B cell (primary cell): Measurements from ENCODE around the gene TMED6. TPM values are rescaled to one million over a fixed set of nuclear protein-coding genes. Genes with fewer than 3 reads are reported as not detected.

Source experiments
- ATAC-seq: fragments of 200-7000 bp; cut with Tn5 transposase; one replicate; pipeline ENCODE4 v1.10.0; 2021; ENCODE audit warnings: low read depth, mild to moderate bottlenecking, moderate number of reproducible peaks, moderate library complexity
- CTCF ChIA-PET: fragments of 350-600 bp; sonication (Branson Sonifier 250); formaldehyde crosslinking; loops from one replicate; lab custom pipeline; 2021; ENCODE audit warnings: antibody characterized with exemption, inconsistent platforms; lab: Charles Lee
- POLR2A ChIA-PET: fragments of 350-600 bp; sonication (Branson Sonifier 250); formaldehyde crosslinking; loops from one replicate; lab custom pipeline; 2021; ENCODE audit warnings: antibody characterized with exemption; lab: Charles Lee
- DNase-seq: peaks from one replicate; pipeline ENCODE4 v3.0.0; 2013
- H2AFZ ChIP-seq: 2 replicates; pipeline ENCODE4 v1.6.1; 2012; ENCODE audit warnings: mild to moderate bottlenecking, low read depth, low read length; ENCODE audit not compliant: insufficient read depth, poor library complexity, severe bottlenecking
- H3K27ac ChIP-seq, 2 donors: 1 replicate in 1 of 2; 2 replicates in 1 of 2; pipeline ENCODE4 v1.5.1; 2012 to 2013; ENCODE audit warnings: low read length in 2 of 2, mild to moderate bottlenecking in 2 of 2, moderate library complexity in 1 of 2
- H3K27me3 ChIP-seq, 4 experiments: fragments of 200-600 bp in 1 of 4; sonication (generic) in 1 of 4; replicated peaks in 1 of 4; 1 replicate in 2 of 4; 2 replicates in 2 of 4; pipeline versions ENCODE4 v1.6.1 to v1.7.0; 2013 to 2016; ENCODE audit warnings: low read length in 3 of 4, mild to moderate bottlenecking in 2 of 4, mixed read lengths in 1 of 4, moderate library complexity in 1 of 4; ENCODE audit not compliant: insufficient read depth in 4 of 4, control insufficient read depth in 3 of 4; ENCODE audit errors: control extremely low read depth in 1 of 4
- H3K36me3 ChIP-seq, 2 experiments: replicated peaks in 1 of 2; 1 replicate in 1 of 2; 2 replicates in 1 of 2; pipeline versions ENCODE4 v1.6.1 to v1.7.1; 2013; ENCODE audit warnings: low read length in 1 of 2; ENCODE audit not compliant: insufficient read depth in 2 of 2, control insufficient read depth in 1 of 2; ENCODE audit errors: control extremely low read depth in 1 of 2, extremely low read depth in 1 of 2
- H3K4me1 ChIP-seq, 2 donors: fragments of 200-600 bp in 1 of 2; sonication (generic) in 1 of 2; 1 replicate in 1 of 2; 2 replicates in 1 of 2; pipeline versions ENCODE4 v1.5.1 to v1.6.1; 2013 to 2017; ENCODE audit warnings: low read length in 2 of 2; ENCODE audit not compliant: control insufficient read depth in 2 of 2, insufficient read depth in 2 of 2
- H3K4me2 ChIP-seq: replicated peaks from 2 replicates; pipeline ENCODE3; 2012; ENCODE audit warnings: mild to moderate bottlenecking, low read depth, low read length; ENCODE audit not compliant: poor library complexity, severe bottlenecking
- H3K4me3 ChIP-seq, 5 experiments: fragments of 200-600 bp in 1 of 5; sonication (generic) in 1 of 5; 1 replicate in 3 of 5; 2 replicates in 2 of 5; pipeline versions ENCODE4 v1.5.1 to v1.7.0; 2011 to 2016; ENCODE audit warnings: low read length in 4 of 5, mild to moderate bottlenecking in 4 of 5, low read depth in 2 of 5, control low read depth in 1 of 5, moderate library complexity in 1 of 5; ENCODE audit not compliant: insufficient read depth in 1 of 5; ENCODE audit errors: control extremely low read depth in 1 of 5, extremely low read depth in 1 of 5
- H3K79me2 ChIP-seq: fragments of 200-600 bp; sonication (generic); one replicate; pipeline ENCODE4 v1.6.0; 2016; ENCODE audit warnings: low read length; ENCODE audit not compliant: control insufficient read depth, insufficient read depth
- H3K9ac ChIP-seq: fragments of 200-600 bp; sonication (generic); 2 replicates; pipeline ENCODE4 v1.6.1; 2017; ENCODE audit warnings: mild to moderate bottlenecking, low read length, moderate library complexity
- H3K9me3 ChIP-seq, 3 donors: one replicate each; pipeline versions ENCODE4 v1.6.1 to v1.7.1; 2013; ENCODE audit warnings: low read length in 2 of 3; ENCODE audit not compliant: control insufficient read depth in 2 of 3, insufficient read depth in 1 of 3; ENCODE audit errors: control extremely low read depth in 1 of 3
- H4K20me1 ChIP-seq: 2 replicates; pipeline ENCODE4 v1.6.0; 2012; ENCODE audit warnings: mild to moderate bottlenecking, low read length; ENCODE audit not compliant: insufficient read depth, control insufficient read depth, poor library complexity, severe bottlenecking
- H3K27ac Mint-ChIP-seq: one replicate; pipeline ENCODE4 v1.8.0; 2021; ENCODE audit warnings: mixed read lengths
- H3K27me3 Mint-ChIP-seq: one replicate; pipeline ENCODE4 v1.8.0; 2021; ENCODE audit warnings: mixed read lengths
- H3K4me1 Mint-ChIP-seq: one replicate; pipeline ENCODE4 v1.8.0; 2021; ENCODE audit warnings: mixed read lengths
- H3K4me3 Mint-ChIP-seq: one replicate; pipeline ENCODE4 v1.8.0; 2021; ENCODE audit warnings: mixed read lengths
- H3K9me3 Mint-ChIP-seq: one replicate; pipeline ENCODE4 v1.8.0; 2022; ENCODE audit warnings: mixed read lengths; ENCODE audit not compliant: insufficient read depth
- CTCF ChIP-seq: fragments of 200-600 bp; IDR thresholded peaks from one replicate; pipeline ENCODE4 v1.8.0; 2022; ENCODE audit warnings: antibody characterized with exemption, mild to moderate bottlenecking
- EZH2 ChIP-seq: IDR thresholded peaks from 2 replicates; pipeline ENCODE4 v1.6.1; 2012; ENCODE audit warnings: borderline replicate concordance, low read depth, mild to moderate bottlenecking, moderate library complexity, low read length; ENCODE audit not compliant: insufficient read depth, poor library complexity, severe bottlenecking
- WGBS: methylation state at CpG from one replicate; pipeline ENCODE4 v1.1.5; 2013; ENCODE audit warnings: missing lambda C conversion rate; ENCODE audit not compliant: insufficient coverage; 5-methylcytosine and 5-hydroxymethylcytosine counted together
- intact Hi-C: fragments of 100-400 bp; cut with micrococcal nuclease; formaldehyde crosslinking; loops from one replicate; pipeline ENCODE4 v1.10.0; 2022
- polyA plus RNA-seq: library from polyadenylated mRNA; depleted of rRNA; stranded (reverse); fragments of >200 nt; gene quantifications from 2 replicates; pipeline ENCODE4 v1.2.3, GENCODE V29; 2012
- total RNA-seq, 2 donors: library from RNA; stranded (reverse); fragments of 120-200 nt in 1 of 2; gene quantifications; 1 replicate in 1 of 2; 2 replicates in 1 of 2; pipeline versions ENCODE4 v1.2.3 to v1.2.4, GENCODE V29; 2013 to 2022

TMED6 gene
- total and polyA plus RNA-seq, 2 donors (not counting 1 experiment from before 2014, with no cell fraction given) = 0.78 to 4.5 TPM

GRCh38 chr16:69350536-69351133, 951 bp downstream of the TMED6 start:
- ChIA-PET CTCF (no interaction called here), POLR2A (interaction anchor here (0.7 kb wide), 1 partner anchor 10 kb away, joined by 3 read pairs; no protein-coding TSS in a partner anchor)
- intact Hi-C loops = no loop called here
- no peak for TF ChIP-seq CTCF
- TF ChIP-seq EZH2 = no peak
- DNase-seq (no peak), ATAC-seq (no peak)
- Histone ChIP-seq H3K36me3 (peaks cover 2 to 15% of the 10 kb centered on the region in 2 experiments), H3K4me2 (no peak overlapping the region), H3K9me3 (no peaks in the 10 kb centered on the region), H3K27ac (no peak overlapping the region), H3K4me3 (no peak overlapping the region), H2AFZ (no peak overlapping the region), H3K4me1 (no peaks in the 10 kb centered on the region), H3K79me2 (no peaks in the 10 kb centered on the region), H4K20me1 (no peaks in the 10 kb centered on the region), H3K27me3 (no peaks in the 10 kb centered on the region), H3K9ac (no peak overlapping the region)
- no peaks in the 10 kb centered on the region for H3K9me3 Mint-ChIP-seq
- 100% methylated on average over 3 of the region's 6 CpGs for WGBS
- no peak overlapping the region for H3K4me3 Mint-ChIP-seq
- no peaks in the 10 kb centered on the region for H3K27me3 Mint-ChIP-seq
- H3K27ac Mint-ChIP-seq = no peak overlapping the region
- H3K4me1 Mint-ChIP-seq = peaks cover 6% of the 10 kb centered on the region

GRCh38 chr16:69349536-69349935, 2.0 kb downstream of the TMED6 start:
- Histone ChIP-seq H2AFZ (no peak overlapping the region), H3K9me3 (no peaks in the 10 kb centered on the region), H3K9ac (no peak overlapping the region), H3K79me2 (no peaks in the 10 kb centered on the region), H3K27me3 (no peaks in the 10 kb centered on the region), H4K20me1 (no peaks in the 10 kb centered on the region), H3K4me1 (no peaks in the 10 kb centered on the region), H3K4me3 (no peak overlapping the region), H3K4me2 (no peak overlapping the region), H3K36me3 (peaks cover 2 to 10% of the 10 kb centered on the region in 2 experiments), H3K27ac (no peak overlapping the region)
- ChIA-PET CTCF (no interaction called here), POLR2A (no interaction called here)
- no peak for ATAC-seq
- over 99% methylated on average over 10 of the region's 10 CpGs for WGBS
- TF ChIP-seq EZH2 (no peak), CTCF (no peak)
- Mint-ChIP-seq H3K4me1 (peaks cover 7% of the 10 kb centered on the region), H3K9me3 (no peaks in the 10 kb centered on the region), H3K4me3 (no peak overlapping the region), H3K27ac (no peak overlapping the region), H3K27me3 (no peaks in the 10 kb centered on the region)
- DNase-seq = no peak
- intact Hi-C loops = no loop called here
